Muscle layer of duodenum (tissue), 2 donors: ENCODE measurements around the gene RAPGEF4.
A peak's percentile ranks its signal among the peaks of the same experiment; 100 is the strongest.

Experiments
- H3K27ac ChIP-seq: one replicate; pipeline ENCODE4 v1.7.0; 2013; ENCODE audit warnings: mild to moderate bottlenecking, low read length
- H3K27me3 ChIP-seq: one replicate; pipeline ENCODE4 v1.7.0; 2013; ENCODE audit warnings: low read depth, mild to moderate bottlenecking, control low read depth, low read length
- H3K36me3 ChIP-seq, 2 donors: one replicate each; pipeline ENCODE4 v1.7.0; 2013; ENCODE audit warnings: low read length in 2 of 2, control low read depth in 1 of 2, mild to moderate bottlenecking in 1 of 2; ENCODE audit not compliant: insufficient read depth in 2 of 2, control insufficient read depth in 1 of 2
- H3K4me1 ChIP-seq, 2 donors: one replicate each; pipeline ENCODE4 v1.7.0; 2013; ENCODE audit warnings: low read length in 2 of 2, mild to moderate bottlenecking in 2 of 2, control low read depth in 1 of 2, moderate library complexity in 1 of 2; ENCODE audit not compliant: insufficient read depth in 2 of 2, control insufficient read depth in 1 of 2
- H3K4me3 ChIP-seq, 2 donors: one replicate each; pipeline ENCODE4 v1.7.0; 2013; ENCODE audit warnings: low read length in 2 of 2, low read depth in 1 of 2, mild to moderate bottlenecking in 1 of 2
- H3K9me3 ChIP-seq, 2 donors: one replicate each; pipeline ENCODE4 v1.7.0; 2013; ENCODE audit warnings: low read length in 2 of 2, control low read depth in 1 of 2, mild to moderate bottlenecking in 1 of 2; ENCODE audit not compliant: control insufficient read depth in 1 of 2
- donor health status: healthy.

RAPGEF4 gene

GRCh38 chr2:172931256-172931894 is 195.7 kb downstream of the RAPGEF4 start:
- Histone ChIP-seq H3K36me3 (no peaks in the 10 kb centered on the region), H3K27ac (peak overlapping the region; percentile 24), H3K27me3 (no peaks in the 10 kb centered on the region), H3K9me3 (no peaks in the 10 kb centered on the region), H3K4me1 (no peaks in the 10 kb centered on the region), H3K4me3 (no peak overlapping the region)

- Histone ChIP-seq H3K4me1 (no peaks in the 10 kb centered on the region), H3K36me3 (no peaks in the 10 kb centered on the region), H3K27ac (no peak overlapping the region), H3K27me3 (no peaks in the 10 kb centered on the region), H3K9me3 (no peaks in the 10 kb centered on the region), H3K4me3 (no peak overlapping the region)
These were observed 196.4 kb downstream of the RAPGEF4 start for GRCh38 chr2:172931918-172932520.

- H3K4me3 ChIP-seq: no peak overlapping the region
- peaks cover 0 to 5% of the 10 kb centered on the region in 2 donors for H3K9me3 ChIP-seq
- H3K36me3 ChIP-seq: no peaks in the 10 kb centered on the region
- no peak overlapping the region for H3K27ac ChIP-seq
- no peaks in the 10 kb centered on the region for H3K4me1 ChIP-seq
- no peaks in the 10 kb centered on the region for H3K27me3 ChIP-seq
These were observed 202.5 kb downstream of the RAPGEF4 start for GRCh38 chr2:172937884-172938712.

- Histone ChIP-seq H3K27me3 (no peaks in the 10 kb centered on the region), H3K4me3 (no peak overlapping the region), H3K9me3 (peaks cover 0 to 5% of the 10 kb centered on the region in 2 donors), H3K36me3 (no peaks in the 10 kb centered on the region), H3K4me1 (no peaks in the 10 kb centered on the region), H3K27ac (no peak overlapping the region)
These were observed 203.2 kb downstream of the RAPGEF4 start for GRCh38 chr2:172938713-172939375.

GRCh38 chr2:172943539-172943938 is 207.9 kb downstream of the RAPGEF4 start:
- Histone ChIP-seq H3K4me1 (no peaks in the 10 kb centered on the region), H3K36me3 (no peaks in the 10 kb centered on the region), H3K4me3 (no peak overlapping the region), H3K27me3 (no peaks in the 10 kb centered on the region), H3K27ac (no peak overlapping the region), H3K9me3 (peaks cover 0 to 5% of the 10 kb centered on the region in 2 donors)

- no peak overlapping the region for H3K4me3 ChIP-seq
- H3K27me3 ChIP-seq: no peaks in the 10 kb centered on the region
- no peaks in the 10 kb centered on the region for H3K4me1 ChIP-seq
- no peaks in the 10 kb centered on the region for H3K36me3 ChIP-seq
- H3K27ac ChIP-seq: no peak overlapping the region
- H3K9me3 ChIP-seq: peaks cover 0 to 5% of the 10 kb centered on the region in 2 donors
These were observed 208.6 kb downstream of the RAPGEF4 start for GRCh38 chr2:172944022-172944793.

GRCh38 chr2:172944794-172945509 is 209.3 kb downstream of the RAPGEF4 start:
- Histone ChIP-seq H3K27me3 (no peaks in the 10 kb centered on the region), H3K27ac (no peak overlapping the region), H3K9me3 (peaks cover 0 to under 1% of the 10 kb centered on the region in 2 donors), H3K4me3 (no peak overlapping the region), H3K4me1 (no peaks in the 10 kb centered on the region), H3K36me3 (no peaks in the 10 kb centered on the region)

GRCh38 chr2:172945510-172945850 is 209.8 kb downstream of the RAPGEF4 start:
- Histone ChIP-seq H3K9me3 (no peaks in the 10 kb centered on the region), H3K27ac (no peak overlapping the region), H3K27me3 (no peaks in the 10 kb centered on the region)

GRCh38 chr2:172947461-172948153 is 212.0 kb downstream of the RAPGEF4 start:
- no peaks in the 10 kb centered on the region for H3K36me3 ChIP-seq
- H3K4me1 ChIP-seq: no peaks in the 10 kb centered on the region
- H3K27ac ChIP-seq: no peak overlapping the region
- H3K4me3 ChIP-seq: no peak overlapping the region
- H3K27me3 ChIP-seq: no peaks in the 10 kb centered on the region
- no peaks in the 10 kb centered on the region for H3K9me3 ChIP-seq

More at GRCh38 chr2:172945510-172945850, 209.8 kb downstream of the RAPGEF4 start:
- Histone ChIP-seq H3K4me3 (no peak overlapping the region), H3K36me3 (no peaks in the 10 kb centered on the region), H3K4me1 (no peaks in the 10 kb centered on the region)

- Histone ChIP-seq H3K36me3 (no peaks in the 10 kb centered on the region), H3K9me3 (no peaks in the 10 kb centered on the region), H3K27ac (no peak overlapping the region), H3K27me3 (no peaks in the 10 kb centered on the region), H3K4me3 (no peak overlapping the region), H3K4me1 (no peaks in the 10 kb centered on the region)
These were observed 213.9 kb downstream of the RAPGEF4 start for GRCh38 chr2:172949522-172949921.
